Measurements from ENCODE around the gene CNN1.

The CNN1 gene

DNA sequence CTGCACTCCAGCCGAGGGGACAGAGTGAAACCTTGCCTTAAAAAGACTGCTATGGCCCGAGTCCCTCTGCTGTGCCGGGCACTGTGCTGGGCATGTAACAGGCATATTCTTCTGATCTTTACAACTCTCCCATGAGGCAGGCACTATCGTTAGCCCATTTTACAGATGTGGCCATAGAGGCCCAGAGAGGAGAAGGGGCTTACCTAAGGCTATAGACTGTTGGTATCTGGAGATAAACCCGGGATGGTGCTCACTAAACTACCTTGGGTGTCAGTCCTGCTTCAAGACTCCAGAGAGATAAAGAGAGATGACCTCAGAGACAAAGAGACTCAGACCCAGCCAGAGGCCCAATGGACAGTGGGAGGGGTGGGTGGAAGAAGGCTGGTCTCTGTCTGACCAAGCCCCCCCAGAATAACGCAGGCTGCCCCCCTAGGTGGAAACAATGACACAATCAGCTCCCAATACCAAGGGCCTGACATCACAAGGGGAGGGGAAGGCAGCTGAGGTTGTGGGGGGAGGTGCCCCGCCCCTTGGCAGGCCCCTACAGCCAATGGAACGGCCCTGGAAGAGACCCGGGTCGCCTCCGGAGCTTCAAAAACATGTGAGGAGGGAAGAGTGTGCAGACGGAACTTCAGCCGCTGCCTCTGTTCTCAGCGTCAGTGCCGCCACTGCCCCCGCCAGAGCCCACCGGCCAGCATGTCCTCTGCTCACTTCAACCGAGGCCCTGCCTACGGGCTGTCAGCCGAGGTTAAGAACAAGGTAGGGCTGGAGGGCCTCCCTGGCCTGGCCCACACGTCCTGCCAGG is at the start of gene CNN1:
Gene CNN1, plus strand, starts transcription at position 620 of the 805 bp plus-strand sequence. Its CDS starts 77 bp downstream, at position 697.
- H3K9ac ChIP-seq (ENCODE audit: low read length), result peak within 1 kb of the TSS; percentile 55
- H3K4me3 ChIP-seq (ENCODE audit: low read length), result no peak within 1 kb of the TSS
- no peaks in the 10 kb centered on the region for H3K9me3 ChIP-seq (ENCODE audit: control insufficient read depth, low read length)
- H3K27me3 ChIP-seq (ENCODE audit: control insufficient read depth, insufficient read depth, low read length), result peaks cover 27% of the 10 kb centered on the region
- H3K4me1 ChIP-seq (ENCODE audit: control insufficient read depth, insufficient read depth, low read length), result peaks cover 9% of the 10 kb centered on the region
- H3K36me3 ChIP-seq (ENCODE audit: control insufficient read depth, insufficient read depth, low read length), result no peaks in the 10 kb centered on the region

DNA sequence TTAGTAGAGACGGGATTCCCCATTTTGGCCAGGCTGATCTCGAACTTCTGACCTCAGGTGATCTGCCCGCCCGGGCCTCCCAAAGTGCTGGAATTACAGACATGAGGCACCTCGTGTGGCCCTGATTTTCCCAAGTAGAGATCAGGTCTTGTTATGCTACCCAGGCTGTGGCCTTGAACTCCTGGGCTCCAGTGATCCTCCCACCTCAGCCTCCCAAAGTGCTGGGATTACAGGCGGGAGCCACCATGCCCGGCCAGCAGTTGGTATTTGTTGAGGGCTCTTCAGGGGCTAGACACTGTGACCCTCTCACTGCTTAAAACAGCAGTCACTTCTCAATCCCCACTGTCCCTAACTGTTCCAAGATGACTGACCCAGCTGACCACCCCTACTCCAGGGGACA is 49.3 kb upstream of the CNN1 start:
- H3K9me3 ChIP-seq (ENCODE audit: control insufficient read depth, low read length), result no peaks in the 10 kb centered on the region
- peaks cover 12% of the 10 kb centered on the region for H3K4me1 ChIP-seq (ENCODE audit: control insufficient read depth, insufficient read depth, low read length)
- H3K36me3 ChIP-seq (ENCODE audit: control insufficient read depth, insufficient read depth, low read length), result no peaks in the 10 kb centered on the region

DNA sequence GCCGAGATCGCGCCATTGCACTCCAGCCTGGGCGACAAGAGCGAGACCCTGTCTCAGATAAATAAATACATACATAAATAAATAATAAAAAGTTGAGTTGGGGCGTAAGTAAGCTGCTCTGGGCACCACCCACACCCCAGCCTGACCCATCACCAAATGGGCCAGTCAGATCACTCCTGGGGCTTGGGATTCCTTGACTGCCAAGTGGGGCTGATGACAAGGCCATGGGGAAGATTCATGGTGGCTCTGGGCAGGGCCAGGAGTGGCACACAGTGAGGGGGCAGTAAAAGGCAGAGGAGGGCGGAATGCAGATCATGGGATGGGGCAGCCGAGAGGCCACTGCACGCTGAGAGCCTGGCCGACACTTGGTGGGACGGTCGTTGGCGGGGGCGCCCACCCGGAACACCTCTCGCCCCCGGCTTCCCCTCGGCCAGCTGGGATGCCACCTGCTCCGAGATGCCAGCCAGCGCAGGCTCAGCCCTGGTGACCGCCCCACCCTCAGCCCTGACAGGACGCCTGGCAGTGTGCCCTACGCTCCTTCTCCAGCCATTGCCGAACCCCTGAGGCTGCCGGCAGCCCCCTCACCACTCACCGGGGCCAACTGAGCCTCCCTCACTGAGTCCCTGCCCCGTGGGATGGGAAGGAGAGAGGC is 43.9 kb upstream of the CNN1 start:
- Histone ChIP-seq H3K36me3 (ENCODE audit: control insufficient read depth, insufficient read depth, low read length) (no peaks in the 10 kb centered on the region), H3K9me3 (ENCODE audit: control insufficient read depth, low read length) (no peaks in the 10 kb centered on the region), H3K4me1 (ENCODE audit: control insufficient read depth, insufficient read depth, low read length) (peaks cover 15% of the 10 kb centered on the region), H3K27me3 (ENCODE audit: control insufficient read depth, insufficient read depth, low read length) (no peaks in the 10 kb centered on the region), H3K9ac (ENCODE audit: low read length) (no peak overlapping the region), H3K4me3 (ENCODE audit: low read length) (no peak overlapping the region)

More for the DNA sequence above, 49.3 kb upstream of the CNN1 start:
- H3K9ac ChIP-seq (ENCODE audit: low read length), result no peak overlapping the region
- H3K4me3 ChIP-seq (ENCODE audit: low read length), result no peak overlapping the region
- H3K27me3 ChIP-seq (ENCODE audit: control insufficient read depth, insufficient read depth, low read length), result no peaks in the 10 kb centered on the region

DNA sequence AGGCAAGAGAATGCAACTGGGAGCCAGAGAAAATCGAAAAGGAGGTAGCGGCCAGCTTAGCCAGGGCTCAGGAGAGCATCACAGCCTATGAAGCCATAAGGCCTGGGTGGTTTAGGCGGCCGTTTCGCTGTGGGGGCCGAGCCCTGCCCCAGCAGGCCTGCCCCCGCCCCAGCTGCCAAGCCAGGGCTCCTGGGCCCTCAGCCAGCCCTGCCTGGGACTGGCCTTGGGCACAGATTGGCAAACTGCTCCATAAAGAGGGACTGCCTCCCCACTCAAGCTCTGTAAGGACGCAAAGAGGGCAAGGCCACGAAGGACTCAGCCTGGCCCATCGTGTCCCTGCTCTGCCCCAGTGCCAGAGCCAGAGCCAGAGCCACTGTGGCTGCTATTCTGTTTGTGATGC is 43.2 kb upstream of the CNN1 start:
- H3K4me3 ChIP-seq (ENCODE audit: low read length), result no peak overlapping the region
- H3K27me3 ChIP-seq (ENCODE audit: control insufficient read depth, insufficient read depth, low read length), result no peaks in the 10 kb centered on the region
- no peaks in the 10 kb centered on the region for H3K36me3 ChIP-seq (ENCODE audit: control insufficient read depth, insufficient read depth, low read length)
- no peaks in the 10 kb centered on the region for H3K9me3 ChIP-seq (ENCODE audit: control insufficient read depth, low read length)
- no peak overlapping the region for H3K9ac ChIP-seq (ENCODE audit: low read length)
- H3K4me1 ChIP-seq (ENCODE audit: control insufficient read depth, insufficient read depth, low read length), result peaks cover 8% of the 10 kb centered on the region

DNA sequence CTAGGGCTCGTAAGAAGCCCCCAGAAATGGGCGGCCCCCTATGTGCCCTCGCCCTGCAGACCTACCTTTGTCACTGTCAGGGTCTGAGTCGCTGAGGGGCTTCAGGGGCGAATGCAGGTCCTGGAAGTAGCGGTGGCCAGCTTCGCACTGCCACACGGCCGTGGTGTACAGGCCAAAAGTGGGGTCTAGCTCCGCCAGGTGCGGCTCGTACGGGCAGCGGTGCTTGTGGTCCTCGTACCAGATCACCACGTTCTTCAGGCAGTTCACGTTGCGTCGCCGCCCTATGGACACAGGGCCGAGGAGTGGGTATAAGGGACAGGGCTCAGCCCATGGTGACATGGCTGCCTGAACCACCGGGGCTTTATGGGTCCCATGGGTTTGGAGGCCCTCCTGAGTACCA is 42.8 kb upstream of the CNN1 start:
- H3K36me3 ChIP-seq (ENCODE audit: control insufficient read depth, insufficient read depth, low read length), result no peaks in the 10 kb centered on the region
- H3K4me1 ChIP-seq (ENCODE audit: control insufficient read depth, insufficient read depth, low read length), result peaks cover 6% of the 10 kb centered on the region

DNA sequence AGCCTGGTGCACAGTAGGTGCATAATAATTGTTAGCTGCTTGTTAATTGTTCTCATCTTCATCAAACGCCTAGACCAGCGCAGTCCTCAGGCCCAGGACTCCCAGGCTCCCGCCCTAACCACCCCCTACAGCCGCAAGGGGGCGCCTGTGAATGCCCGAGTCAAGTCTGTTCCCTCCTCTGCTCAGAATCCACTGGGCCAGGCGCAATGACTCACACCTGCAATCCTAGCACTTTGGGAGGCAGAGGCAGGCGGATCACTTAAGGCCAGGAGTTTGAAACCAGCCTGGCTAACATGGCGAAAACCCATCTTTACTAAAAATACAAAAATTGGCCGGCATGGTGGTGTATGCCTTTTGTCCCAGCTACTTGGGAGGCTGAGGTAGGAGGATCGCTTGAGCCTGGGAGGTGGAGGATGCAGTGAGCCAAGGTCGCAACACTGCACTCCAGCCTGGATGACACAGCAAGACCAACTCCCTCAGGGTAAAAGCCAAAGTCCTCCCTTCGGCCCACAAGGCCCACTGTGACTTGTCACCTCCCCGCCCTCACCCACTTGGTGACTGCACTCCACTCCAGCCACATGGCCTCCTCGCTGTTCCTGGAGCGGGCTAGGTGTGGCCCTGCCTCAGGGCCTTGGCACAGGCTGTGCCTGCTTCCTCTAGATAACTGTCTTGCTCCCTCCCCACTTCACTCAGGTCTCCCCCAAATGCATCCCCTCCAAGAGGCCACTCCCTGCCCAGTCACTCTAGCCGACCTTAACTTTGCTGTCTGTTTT is 42.1 kb upstream of the CNN1 start:
- Histone ChIP-seq H3K9ac (ENCODE audit: low read length) (no peak overlapping the region), H3K27me3 (ENCODE audit: control insufficient read depth, insufficient read depth, low read length) (no peaks in the 10 kb centered on the region)

More for the DNA sequence above, 42.8 kb upstream of the CNN1 start:
- Histone ChIP-seq H3K9ac (ENCODE audit: low read length) (no peak overlapping the region), H3K4me3 (ENCODE audit: low read length) (no peak overlapping the region), H3K27me3 (ENCODE audit: control insufficient read depth, insufficient read depth, low read length) (no peaks in the 10 kb centered on the region), H3K9me3 (ENCODE audit: control insufficient read depth, low read length) (no peaks in the 10 kb centered on the region)

DNA sequence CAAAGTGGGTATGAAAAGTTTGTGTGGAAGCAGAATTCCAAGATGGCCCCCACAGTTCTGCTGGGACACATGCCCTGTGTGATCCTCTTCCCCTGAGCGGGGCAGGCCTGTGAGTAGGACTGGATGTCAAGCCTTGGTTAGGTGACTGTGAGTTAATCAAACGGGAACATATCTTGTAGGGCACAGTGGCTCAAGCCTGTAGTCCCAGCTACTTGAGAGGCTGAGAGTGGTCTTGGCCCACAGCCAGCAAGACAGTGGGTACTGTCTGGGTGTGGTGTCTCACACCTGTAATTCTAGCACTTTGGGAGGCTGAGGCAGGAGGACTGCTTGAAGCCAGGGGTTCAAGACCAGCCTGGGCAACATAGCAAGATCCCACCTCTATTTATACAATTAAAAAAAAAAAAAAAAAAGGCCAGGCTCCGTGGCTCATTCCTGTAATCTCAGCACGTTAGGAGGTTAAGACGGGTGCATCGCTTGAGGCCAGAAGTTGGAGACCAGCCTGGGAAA is 39.4 kb upstream of the CNN1 start:
- H3K27me3 ChIP-seq (ENCODE audit: control insufficient read depth, insufficient read depth, low read length), result no peaks in the 10 kb centered on the region
- no peak overlapping the region for H3K9ac ChIP-seq (ENCODE audit: low read length)
- H3K36me3 ChIP-seq (ENCODE audit: control insufficient read depth, insufficient read depth, low read length), result no peaks in the 10 kb centered on the region
- H3K9me3 ChIP-seq (ENCODE audit: control insufficient read depth, low read length), result no peaks in the 10 kb centered on the region
- H3K4me3 ChIP-seq (ENCODE audit: low read length), result no peak overlapping the region
- peaks cover 6% of the 10 kb centered on the region for H3K4me1 ChIP-seq (ENCODE audit: control insufficient read depth, insufficient read depth, low read length)

More for the DNA sequence above, 42.1 kb upstream of the CNN1 start:
- Histone ChIP-seq H3K36me3 (ENCODE audit: control insufficient read depth, insufficient read depth, low read length) (no peaks in the 10 kb centered on the region), H3K4me1 (ENCODE audit: control insufficient read depth, insufficient read depth, low read length) (peaks cover 6% of the 10 kb centered on the region), H3K4me3 (ENCODE audit: low read length) (no peak overlapping the region), H3K9me3 (ENCODE audit: control insufficient read depth, low read length) (no peaks in the 10 kb centered on the region)

DNA sequence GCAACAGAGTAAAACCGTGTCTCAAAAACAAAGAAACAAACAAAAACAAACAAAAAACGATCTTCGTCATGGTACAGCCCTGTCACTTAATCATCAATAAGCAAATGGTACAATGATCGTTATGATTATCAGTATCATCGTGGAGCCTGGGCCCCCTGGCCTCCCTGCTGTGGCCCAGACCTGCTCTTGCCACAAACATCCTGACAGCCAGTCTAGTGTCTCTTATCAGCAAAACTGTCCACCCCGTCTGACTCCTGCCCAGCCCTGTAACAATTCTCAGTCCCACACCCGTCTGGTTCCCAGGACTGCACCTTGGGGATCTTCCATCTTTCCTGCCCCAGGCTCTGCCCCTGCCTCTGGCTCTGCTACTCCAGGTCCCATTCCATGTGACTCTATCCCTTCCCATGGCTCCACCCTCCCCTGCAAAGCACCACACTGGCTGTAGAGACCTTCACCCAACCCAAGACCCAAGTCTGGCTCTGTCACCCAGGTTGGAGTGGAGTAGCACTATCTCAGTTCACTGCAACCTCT is 38.7 kb upstream of the CNN1 start:
- Histone ChIP-seq H3K9me3 (ENCODE audit: control insufficient read depth, low read length) (no peaks in the 10 kb centered on the region), H3K4me3 (ENCODE audit: low read length) (no peak overlapping the region), H3K36me3 (ENCODE audit: control insufficient read depth, insufficient read depth, low read length) (no peaks in the 10 kb centered on the region), H3K4me1 (ENCODE audit: control insufficient read depth, insufficient read depth, low read length) (peaks cover 11% of the 10 kb centered on the region), H3K27me3 (ENCODE audit: control insufficient read depth, insufficient read depth, low read length) (no peaks in the 10 kb centered on the region), H3K9ac (ENCODE audit: low read length) (no peak overlapping the region)

DNA sequence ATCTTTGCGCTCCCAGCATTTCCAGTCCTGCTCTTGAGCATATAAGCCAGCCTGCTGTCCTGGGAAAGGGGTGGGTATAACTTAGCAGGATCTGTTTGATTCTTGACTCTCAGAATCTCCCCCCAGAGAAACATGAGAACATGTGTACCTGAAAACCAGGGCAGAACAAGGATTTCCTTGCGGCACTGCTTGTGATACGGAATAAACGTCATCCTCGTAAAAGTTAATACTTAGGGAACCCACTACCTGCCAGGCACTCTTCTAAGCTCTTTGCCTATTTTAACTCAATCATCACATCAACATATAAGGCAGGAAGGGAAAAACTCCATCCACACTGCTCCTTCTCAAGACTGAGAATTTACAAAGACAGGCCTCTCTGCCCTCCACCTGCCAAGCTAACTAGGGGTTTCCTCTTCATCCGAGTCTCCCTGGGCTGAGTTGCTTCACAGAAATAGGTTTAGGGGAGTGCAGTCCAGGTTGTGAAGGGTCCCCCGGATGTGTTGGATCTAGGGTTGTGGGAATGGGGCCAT is 34.1 kb upstream of the CNN1 start:
- no peaks in the 10 kb centered on the region for H3K27me3 ChIP-seq (ENCODE audit: control insufficient read depth, insufficient read depth, low read length)
- no peaks in the 10 kb centered on the region for H3K36me3 ChIP-seq (ENCODE audit: control insufficient read depth, insufficient read depth, low read length)
- H3K9ac ChIP-seq (ENCODE audit: low read length), result peak overlapping the region; percentile 80
- H3K4me3 ChIP-seq (ENCODE audit: low read length), result peak overlapping the region; percentile 2
- H3K4me1 ChIP-seq (ENCODE audit: control insufficient read depth, insufficient read depth, low read length), result peaks cover 11% of the 10 kb centered on the region
- H3K9me3 ChIP-seq (ENCODE audit: control insufficient read depth, low read length), result no peaks in the 10 kb centered on the region

DNA sequence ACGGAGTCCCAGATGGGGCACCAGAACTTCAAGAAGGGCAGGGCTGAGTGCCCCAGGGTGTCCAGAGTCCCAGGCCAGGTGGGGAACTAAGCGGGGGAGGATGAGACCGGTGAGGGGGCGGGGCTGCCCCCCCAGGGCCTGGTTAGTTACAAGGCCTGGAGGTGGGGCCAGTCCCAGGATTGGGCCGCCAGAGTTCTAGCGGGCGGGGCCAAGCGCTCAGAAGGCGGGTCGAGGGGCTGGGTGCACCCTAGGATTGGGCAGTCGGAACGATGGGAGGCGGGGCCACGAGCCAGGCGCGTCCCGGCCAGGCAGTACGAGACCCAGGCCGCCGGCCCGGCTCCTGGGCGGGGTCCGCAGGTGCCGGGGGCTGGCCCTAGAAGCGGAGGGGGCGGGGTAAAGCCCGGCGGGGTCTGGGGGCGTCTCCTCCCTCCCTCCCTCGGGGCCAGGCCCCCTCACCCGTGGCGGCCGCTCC is 33.6 kb upstream of the CNN1 start:
- Histone ChIP-seq H3K4me3 (ENCODE audit: low read length) (peak overlapping the region; percentile 56), H3K9me3 (ENCODE audit: control insufficient read depth, low read length) (no peaks in the 10 kb centered on the region), H3K9ac (ENCODE audit: low read length) (peak overlapping the region; percentile 80), H3K4me1 (ENCODE audit: control insufficient read depth, insufficient read depth, low read length) (peaks cover 11% of the 10 kb centered on the region), H3K27me3 (ENCODE audit: control insufficient read depth, insufficient read depth, low read length) (no peaks in the 10 kb centered on the region), H3K36me3 (ENCODE audit: control insufficient read depth, insufficient read depth, low read length) (no peaks in the 10 kb centered on the region)

DNA sequence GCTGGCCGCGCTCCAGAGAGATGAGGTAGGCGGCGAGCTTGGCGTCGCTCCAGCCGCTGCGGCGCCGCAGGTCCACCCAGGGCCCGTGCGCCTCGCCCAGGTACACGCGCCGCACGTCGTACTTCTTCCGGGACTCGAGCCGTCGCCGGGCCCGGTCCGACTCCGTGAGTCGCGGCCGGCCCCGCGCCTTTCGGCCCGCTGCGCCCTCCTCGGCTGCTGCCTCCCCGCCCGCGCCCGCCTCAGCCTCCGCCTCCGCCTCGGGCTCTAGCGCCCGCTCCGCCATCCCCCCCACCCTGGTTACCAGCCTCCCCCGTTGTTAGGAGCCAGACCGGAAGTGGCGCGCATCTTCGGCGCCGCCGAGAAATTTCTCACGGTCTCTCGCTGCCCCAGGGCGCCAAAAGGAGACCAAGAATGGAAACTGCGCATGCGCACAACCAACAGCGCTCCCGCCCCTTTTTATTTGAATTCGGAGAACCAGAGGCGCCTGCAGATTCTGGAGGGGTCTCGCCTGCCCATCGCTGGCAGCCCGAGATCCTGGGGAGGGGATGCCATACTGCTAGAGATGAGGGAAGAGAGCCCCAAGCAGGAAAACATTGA is 33.0 kb upstream of the CNN1 start, which contains the start of gene ZNF653:
Gene ZNF653, minus strand, starts transcription at position 336 of the 597 bp plus-strand sequence. Its CDS starts 53 bp downstream, at position 283.
- H3K4me1 ChIP-seq (ENCODE audit: control insufficient read depth, insufficient read depth, low read length), result peaks cover 11% of the 10 kb centered on the region
- H3K9me3 ChIP-seq (ENCODE audit: control insufficient read depth, low read length), result no peaks in the 10 kb centered on the region
- H3K9ac ChIP-seq (ENCODE audit: low read length), result peak within 1 kb of the TSS; percentile 80
- peak within 1 kb of the TSS; percentile 56 for H3K4me3 ChIP-seq (ENCODE audit: low read length)
- H3K27me3 ChIP-seq (ENCODE audit: control insufficient read depth, insufficient read depth, low read length), result no peaks in the 10 kb centered on the region
- no peaks in the 10 kb centered on the region for H3K36me3 ChIP-seq (ENCODE audit: control insufficient read depth, insufficient read depth, low read length)

All from mucosa of stomach (tissue), 1 donor.